DOHH2 (cell line): ENCODE results near the gene ZNF462.

Experiments used
- H3F3A ChIP-seq: fragments of 200-600 bp; sonication (generic), shearing (Covaris generic); 2 replicates; pipeline ENCODE4 v1.6.0; 2016; ENCODE audit warnings: antibody characterized with exemption, mild to moderate bottlenecking; ENCODE audit not compliant: control insufficient read depth, insufficient read depth
- H3K27ac ChIP-seq: fragments of 200-600 bp; sonication (generic); 2 replicates; pipeline ENCODE4 v1.5.1; 2014; ENCODE audit warnings: low read depth, mild to moderate bottlenecking, low read length, moderate library complexity
- H3K27me3 ChIP-seq: fragments of 200-600 bp; sonication (generic); 2 replicates; pipeline ENCODE4 v1.6.1; 2014; ENCODE audit warnings: mild to moderate bottlenecking, low read length, mixed read lengths; ENCODE audit not compliant: control insufficient read depth
- H3K36me3 ChIP-seq: fragments of 200-600 bp; sonication (generic); 2 replicates; pipeline ENCODE4 v1.6.1; 2014; ENCODE audit warnings: mild to moderate bottlenecking, low read length, moderate library complexity, mixed read lengths; ENCODE audit not compliant: control insufficient read depth
- H3K4me1 ChIP-seq: fragments of 200-600 bp; sonication (generic); 2 replicates; pipeline ENCODE4 v1.6.1; 2014; ENCODE audit warnings: mild to moderate bottlenecking, low read length, mixed read lengths; ENCODE audit not compliant: control insufficient read depth
- H3K4me2 ChIP-seq: fragments of 200-600 bp; sonication (generic); 2 replicates; pipeline ENCODE4 v1.6.0; 2014; ENCODE audit warnings: mild to moderate bottlenecking, low read length, moderate library complexity
- H3K4me3 ChIP-seq: fragments of 200-600 bp; sonication (generic); 2 replicates; pipeline ENCODE4 v1.5.1; 2014; ENCODE audit warnings: mild to moderate bottlenecking, low read length, mixed read lengths
- H3K79me2 ChIP-seq: fragments of 200-600 bp; sonication (generic); 2 replicates; pipeline ENCODE4 v1.6.1; 2014; ENCODE audit warnings: mild to moderate bottlenecking, low read length, mixed read lengths; ENCODE audit not compliant: control insufficient read depth
- H3K9me2 ChIP-seq: fragments of 200-600 bp; sonication (generic); replicated peaks from 2 replicates; pipeline ENCODE4 v1.6.1; 2014; ENCODE audit warnings: mild to moderate bottlenecking, low read length, mixed read lengths; ENCODE audit not compliant: control insufficient read depth
- H3K9me3 ChIP-seq: fragments of 200-600 bp; sonication (generic); 2 replicates; pipeline ENCODE4 v1.6.1; 2014; ENCODE audit warnings: antibody characterized with exemption, low read length, mixed read lengths; ENCODE audit not compliant: control insufficient read depth, insufficient read depth
- H4K20me1 ChIP-seq: fragments of 200-600 bp; sonication (generic); 2 replicates; pipeline ENCODE4 v1.6.0; 2014; ENCODE audit warnings: low read depth, mild to moderate bottlenecking, antibody characterized with exemption, low read length, moderate library complexity; ENCODE audit not compliant: control insufficient read depth, insufficient read depth
- EZH2phosphoT487 ChIP-seq: fragments of 200-600 bp; sonication (generic); IDR thresholded peaks from 2 replicates; pipeline ENCODE4 v1.6.1; 2017; ENCODE audit warnings: borderline replicate concordance, mild to moderate bottlenecking, antibody characterized with exemption, low read length, moderate library complexity, mixed read lengths
- TF ChIP-seq, protein P1 (sequence below): fragments of 200-600 bp; sonication (generic); IDR thresholded peaks from one replicate; pipeline ENCODE4 v1.5.1; 2014; ENCODE audit warnings: antibody characterized with exemption, mild to moderate bottlenecking, low read depth, low read length; ENCODE audit not compliant: poor library complexity, severe bottlenecking

Gene ZNF462

GRCh38 chr9:106874652-106875051 lies 11.7 kb downstream of the ZNF462 start:
- H3K9me2 ChIP-seq, result no peaks in the 10 kb centered on the region
- no peaks in the 10 kb centered on the region for H3K27me3 ChIP-seq
- H3K4me1 ChIP-seq, result no peaks in the 10 kb centered on the region
- TF ChIP-seq, protein P1, sequence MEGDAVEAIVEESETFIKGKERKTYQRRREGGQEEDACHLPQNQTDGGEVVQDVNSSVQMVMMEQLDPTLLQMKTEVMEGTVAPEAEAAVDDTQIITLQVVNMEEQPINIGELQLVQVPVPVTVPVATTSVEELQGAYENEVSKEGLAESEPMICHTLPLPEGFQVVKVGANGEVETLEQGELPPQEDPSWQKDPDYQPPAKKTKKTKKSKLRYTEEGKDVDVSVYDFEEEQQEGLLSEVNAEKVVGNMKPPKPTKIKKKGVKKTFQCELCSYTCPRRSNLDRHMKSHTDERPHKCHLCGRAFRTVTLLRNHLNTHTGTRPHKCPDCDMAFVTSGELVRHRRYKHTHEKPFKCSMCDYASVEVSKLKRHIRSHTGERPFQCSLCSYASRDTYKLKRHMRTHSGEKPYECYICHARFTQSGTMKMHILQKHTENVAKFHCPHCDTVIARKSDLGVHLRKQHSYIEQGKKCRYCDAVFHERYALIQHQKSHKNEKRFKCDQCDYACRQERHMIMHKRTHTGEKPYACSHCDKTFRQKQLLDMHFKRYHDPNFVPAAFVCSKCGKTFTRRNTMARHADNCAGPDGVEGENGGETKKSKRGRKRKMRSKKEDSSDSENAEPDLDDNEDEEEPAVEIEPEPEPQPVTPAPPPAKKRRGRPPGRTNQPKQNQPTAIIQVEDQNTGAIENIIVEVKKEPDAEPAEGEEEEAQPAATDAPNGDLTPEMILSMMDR, result no peak
- no peak for TF ChIP-seq EZH2phosphoT487
- no peaks in the 10 kb centered on the region for H3K79me2 ChIP-seq
- no peaks in the 10 kb centered on the region for H3K36me3 ChIP-seq
- no peaks in the 10 kb centered on the region for H3K9me3 ChIP-seq
- no peak overlapping the region for H3K27ac ChIP-seq
- H3K4me3 ChIP-seq, result no peak overlapping the region
- no peak overlapping the region for H3K4me2 ChIP-seq
- H3F3A ChIP-seq, result no peaks in the 10 kb centered on the region
- H4K20me1 ChIP-seq, result no peaks in the 10 kb centered on the region

GRCh38 chr9:106875529-106875928 lies 12.6 kb downstream of the ZNF462 start:
- Histone ChIP-seq H3K4me2 (no peak overlapping the region), H3K4me1 (no peaks in the 10 kb centered on the region), H3K27ac (no peak overlapping the region), H3K27me3 (no peaks in the 10 kb centered on the region), H3K9me2 (no peaks in the 10 kb centered on the region), H3F3A (no peaks in the 10 kb centered on the region), H4K20me1 (no peaks in the 10 kb centered on the region), H3K4me3 (no peak overlapping the region), H3K36me3 (no peaks in the 10 kb centered on the region), H3K79me2 (no peaks in the 10 kb centered on the region), H3K9me3 (no peaks in the 10 kb centered on the region)
- TF ChIP-seq EZH2phosphoT487, result no peak
- TF ChIP-seq, protein P1, result no peak

GRCh38 chr9:106877345-106877744 lies 14.4 kb downstream of the ZNF462 start:
- Histone ChIP-seq H3K4me3 (no peak overlapping the region), H3K4me1 (no peaks in the 10 kb centered on the region), H3F3A (no peaks in the 10 kb centered on the region), H3K79me2 (no peaks in the 10 kb centered on the region), H3K36me3 (no peaks in the 10 kb centered on the region), H3K4me2 (no peak overlapping the region), H4K20me1 (no peaks in the 10 kb centered on the region), H3K27me3 (no peaks in the 10 kb centered on the region), H3K27ac (no peak overlapping the region), H3K9me3 (no peaks in the 10 kb centered on the region), H3K9me2 (no peaks in the 10 kb centered on the region)
- TF ChIP-seq EZH2phosphoT487, result no peak
- TF ChIP-seq, protein P1, result no peak
